ENCODE results near the gene AFMID. TPM values are rescaled to one million over a fixed set of nuclear protein-coding genes. Genes with fewer than 3 reads are reported as not detected.

AFMID gene
- total and polyA plus RNA-seq, 2 of the 13 experiments (the other 11 are each of a cell fraction or from before 2014, with no cell fraction given), result 249 to 270 TPM

DNA sequence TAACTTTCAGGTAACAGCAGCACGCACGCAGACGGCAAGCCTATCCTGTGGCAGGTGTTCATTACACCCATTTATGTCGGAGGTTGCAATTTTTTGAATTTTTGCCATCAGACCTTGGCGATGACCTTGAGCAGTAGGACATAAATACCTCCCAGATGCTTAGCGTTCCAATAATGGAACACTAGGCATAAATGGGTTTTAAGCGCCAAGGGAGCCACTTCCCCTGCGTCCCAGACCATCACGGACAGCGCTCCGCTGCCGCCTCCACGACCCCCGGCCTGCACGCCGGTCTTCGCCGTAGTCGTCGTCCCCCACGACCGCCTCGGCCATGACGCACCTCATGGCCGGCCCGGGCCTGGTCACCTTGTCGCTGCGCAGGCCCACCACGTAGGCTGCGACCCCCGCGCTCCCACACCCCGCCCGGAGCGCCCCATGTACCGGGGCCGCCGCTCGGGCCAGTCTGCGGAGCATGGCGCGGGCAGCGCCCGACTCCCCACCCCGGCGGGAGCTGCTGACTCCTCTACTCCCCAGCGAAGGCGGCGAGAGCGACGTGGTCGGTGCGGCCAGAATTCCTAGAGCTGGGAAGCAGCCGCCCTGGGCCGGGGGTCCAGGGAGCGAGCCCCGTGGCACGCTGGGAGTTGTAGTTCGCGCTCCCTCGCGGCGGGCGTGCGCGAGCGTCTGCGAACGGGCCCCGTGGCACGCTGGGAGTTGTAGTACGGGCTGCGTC is 66.9 kb downstream of the AFMID start (continued):
- TF ChIP-seq, protein P1, sequence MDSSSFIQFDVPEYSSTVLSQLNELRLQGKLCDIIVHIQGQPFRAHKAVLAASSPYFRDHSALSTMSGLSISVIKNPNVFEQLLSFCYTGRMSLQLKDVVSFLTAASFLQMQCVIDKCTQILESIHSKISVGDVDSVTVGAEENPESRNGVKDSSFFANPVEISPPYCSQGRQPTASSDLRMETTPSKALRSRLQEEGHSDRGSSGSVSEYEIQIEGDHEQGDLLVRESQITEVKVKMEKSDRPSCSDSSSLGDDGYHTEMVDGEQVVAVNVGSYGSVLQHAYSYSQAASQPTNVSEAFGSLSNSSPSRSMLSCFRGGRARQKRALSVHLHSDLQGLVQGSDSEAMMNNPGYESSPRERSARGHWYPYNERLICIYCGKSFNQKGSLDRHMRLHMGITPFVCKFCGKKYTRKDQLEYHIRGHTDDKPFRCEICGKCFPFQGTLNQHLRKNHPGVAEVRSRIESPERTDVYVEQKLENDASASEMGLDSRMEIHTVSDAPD (CRISPR knock-in tag; IDR thresholded peaks at IDR 0.05), result no peak
- TF ChIP-seq SRSF9 (IDR thresholded peaks at IDR 0.05; ENCODE audit: borderline replicate concordance, insufficient read depth, low read depth, low read length, poor library complexity, severe bottlenecking) (no peak), U2AF2 (IDR thresholded peaks at IDR 0.05; ENCODE audit: low read depth, low read length) (no peak), MAFK (conservative IDR thresholded peaks at IDR 0.05 in 1 of 2, IDR thresholded peaks at IDR 0.05 in 1 of 2; ENCODE audit: low read length in 2 of 2) (no peak), STAG1 (CRISPR knock-in tag; IDR thresholded peaks at IDR 0.05) (no peak), ZNF841 (CRISPR knock-in tag; IDR thresholded peaks at IDR 0.05; ENCODE audit: borderline replicate concordance) (no peak), HMG20B (CRISPR knock-in tag; conservative IDR thresholded peaks at IDR 0.05) (no peak), ADNP (CRISPR knock-in tag; IDR thresholded peaks at IDR 0.05) (no peak), ZFP36 (IDR thresholded peaks at IDR 0.05; ENCODE audit: borderline replicate concordance, low read depth, low read length, partially characterized antibody) (no peak), EEA1 (CRISPR knock-in tag; IDR thresholded peaks at IDR 0.05; ENCODE audit: borderline replicate concordance) (peak; percentile 80), MLLT10 (CRISPR knock-in tag; IDR thresholded peaks at IDR 0.05) (no peak)
- TF ChIP-seq, protein P2, sequence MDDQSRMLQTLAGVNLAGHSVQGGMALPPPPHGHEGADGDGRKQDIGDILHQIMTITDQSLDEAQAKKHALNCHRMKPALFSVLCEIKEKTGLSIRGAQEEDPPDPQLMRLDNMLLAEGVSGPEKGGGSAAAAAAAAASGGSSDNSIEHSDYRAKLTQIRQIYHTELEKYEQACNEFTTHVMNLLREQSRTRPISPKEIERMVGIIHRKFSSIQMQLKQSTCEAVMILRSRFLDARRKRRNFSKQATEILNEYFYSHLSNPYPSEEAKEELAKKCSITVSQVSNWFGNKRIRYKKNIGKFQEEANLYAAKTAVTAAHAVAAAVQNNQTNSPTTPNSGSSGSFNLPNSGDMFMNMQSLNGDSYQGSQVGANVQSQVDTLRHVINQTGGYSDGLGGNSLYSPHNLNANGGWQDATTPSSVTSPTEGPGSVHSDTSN (CRISPR knock-in tag; IDR thresholded peaks at IDR 0.05; ENCODE audit: borderline replicate concordance), result peak; percentile 92
- TF ChIP-seq, protein P3, sequence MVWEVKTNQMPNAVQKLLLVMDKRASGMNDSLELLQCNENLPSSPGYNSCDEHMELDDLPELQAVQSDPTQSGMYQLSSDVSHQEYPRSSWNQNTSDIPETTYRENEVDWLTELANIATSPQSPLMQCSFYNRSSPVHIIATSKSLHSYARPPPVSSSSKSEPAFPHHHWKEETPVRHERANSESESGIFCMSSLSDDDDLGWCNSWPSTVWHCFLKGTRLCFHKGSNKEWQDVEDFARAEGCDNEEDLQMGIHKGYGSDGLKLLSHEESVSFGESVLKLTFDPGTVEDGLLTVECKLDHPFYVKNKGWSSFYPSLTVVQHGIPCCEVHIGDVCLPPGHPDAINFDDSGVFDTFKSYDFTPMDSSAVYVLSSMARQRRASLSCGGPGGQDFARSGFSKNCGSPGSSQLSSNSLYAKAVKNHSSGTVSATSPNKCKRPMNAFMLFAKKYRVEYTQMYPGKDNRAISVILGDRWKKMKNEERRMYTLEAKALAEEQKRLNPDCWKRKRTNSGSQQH (CRISPR knock-in tag; IDR thresholded peaks at IDR 0.05; ENCODE audit: low read depth), result no peak
- TF ChIP-seq, protein P4, sequence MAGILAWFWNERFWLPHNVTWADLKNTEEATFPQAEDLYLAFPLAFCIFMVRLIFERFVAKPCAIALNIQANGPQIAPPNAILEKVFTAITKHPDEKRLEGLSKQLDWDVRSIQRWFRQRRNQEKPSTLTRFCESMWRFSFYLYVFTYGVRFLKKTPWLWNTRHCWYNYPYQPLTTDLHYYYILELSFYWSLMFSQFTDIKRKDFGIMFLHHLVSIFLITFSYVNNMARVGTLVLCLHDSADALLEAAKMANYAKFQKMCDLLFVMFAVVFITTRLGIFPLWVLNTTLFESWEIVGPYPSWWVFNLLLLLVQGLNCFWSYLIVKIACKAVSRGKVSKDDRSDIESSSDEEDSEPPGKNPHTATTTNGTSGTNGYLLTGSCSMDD (CRISPR knock-in tag; IDR thresholded peaks at IDR 0.05), result peak; percentile 78; the same call in 1 of the 2 replicates
- TF ChIP-seq, protein P5, sequence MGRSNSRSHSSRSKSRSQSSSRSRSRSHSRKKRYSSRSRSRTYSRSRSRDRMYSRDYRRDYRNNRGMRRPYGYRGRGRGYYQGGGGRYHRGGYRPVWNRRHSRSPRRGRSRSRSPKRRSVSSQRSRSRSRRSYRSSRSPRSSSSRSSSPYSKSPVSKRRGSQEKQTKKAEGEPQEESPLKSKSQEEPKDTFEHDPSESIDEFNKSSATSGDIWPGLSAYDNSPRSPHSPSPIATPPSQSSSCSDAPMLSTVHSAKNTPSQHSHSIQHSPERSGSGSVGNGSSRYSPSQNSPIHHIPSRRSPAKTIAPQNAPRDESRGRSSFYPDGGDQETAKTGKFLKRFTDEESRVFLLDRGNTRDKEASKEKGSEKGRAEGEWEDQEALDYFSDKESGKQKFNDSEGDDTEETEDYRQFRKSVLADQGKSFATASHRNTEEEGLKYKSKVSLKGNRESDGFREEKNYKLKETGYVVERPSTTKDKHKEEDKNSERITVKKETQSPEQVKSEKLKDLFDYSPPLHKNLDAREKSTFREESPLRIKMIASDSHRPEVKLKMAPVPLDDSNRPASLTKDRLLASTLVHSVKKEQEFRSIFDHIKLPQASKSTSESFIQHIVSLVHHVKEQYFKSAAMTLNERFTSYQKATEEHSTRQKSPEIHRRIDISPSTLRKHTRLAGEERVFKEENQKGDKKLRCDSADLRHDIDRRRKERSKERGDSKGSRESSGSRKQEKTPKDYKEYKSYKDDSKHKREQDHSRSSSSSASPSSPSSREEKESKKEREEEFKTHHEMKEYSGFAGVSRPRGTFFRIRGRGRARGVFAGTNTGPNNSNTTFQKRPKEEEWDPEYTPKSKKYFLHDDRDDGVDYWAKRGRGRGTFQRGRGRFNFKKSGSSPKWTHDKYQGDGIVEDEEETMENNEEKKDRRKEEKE (IDR thresholded peaks at IDR 0.05), result no peak
- TF ChIP-seq, protein P6, sequence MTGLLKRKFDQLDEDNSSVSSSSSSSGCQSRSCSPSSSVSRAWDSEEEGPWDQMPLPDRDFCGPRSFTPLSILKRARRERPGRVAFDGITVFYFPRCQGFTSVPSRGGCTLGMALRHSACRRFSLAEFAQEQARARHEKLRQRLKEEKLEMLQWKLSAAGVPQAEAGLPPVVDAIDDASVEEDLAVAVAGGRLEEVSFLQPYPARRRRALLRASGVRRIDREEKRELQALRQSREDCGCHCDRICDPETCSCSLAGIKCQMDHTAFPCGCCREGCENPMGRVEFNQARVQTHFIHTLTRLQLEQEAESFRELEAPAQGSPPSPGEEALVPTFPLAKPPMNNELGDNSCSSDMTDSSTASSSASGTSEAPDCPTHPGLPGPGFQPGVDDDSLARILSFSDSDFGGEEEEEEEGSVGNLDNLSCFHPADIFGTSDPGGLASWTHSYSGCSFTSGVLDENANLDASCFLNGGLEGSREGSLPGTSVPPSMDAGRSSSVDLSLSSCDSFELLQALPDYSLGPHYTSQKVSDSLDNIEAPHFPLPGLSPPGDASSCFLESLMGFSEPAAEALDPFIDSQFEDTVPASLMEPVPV (CRISPR knock-in tag; IDR thresholded peaks at IDR 0.05), result peak; percentile 79; the same call in 1 of the 2 replicates
- TF ChIP-seq, protein P7, sequence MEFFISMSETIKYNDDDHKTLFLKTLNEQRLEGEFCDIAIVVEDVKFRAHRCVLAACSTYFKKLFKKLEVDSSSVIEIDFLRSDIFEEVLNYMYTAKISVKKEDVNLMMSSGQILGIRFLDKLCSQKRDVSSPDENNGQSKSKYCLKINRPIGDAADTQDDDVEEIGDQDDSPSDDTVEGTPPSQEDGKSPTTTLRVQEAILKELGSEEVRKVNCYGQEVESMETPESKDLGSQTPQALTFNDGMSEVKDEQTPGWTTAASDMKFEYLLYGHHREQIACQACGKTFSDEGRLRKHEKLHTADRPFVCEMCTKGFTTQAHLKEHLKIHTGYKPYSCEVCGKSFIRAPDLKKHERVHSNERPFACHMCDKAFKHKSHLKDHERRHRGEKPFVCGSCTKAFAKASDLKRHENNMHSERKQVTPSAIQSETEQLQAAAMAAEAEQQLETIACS (CRISPR knock-in tag; IDR thresholded peaks at IDR 0.05), result peak; percentile 91

Data from HepG2 (cell line).